Caki2 (cell line): ENCODE results near the gene B4GALNT4. TPM values are rescaled to one million over a fixed set of nuclear protein-coding genes. Genes with fewer than 3 reads are reported as not detected.

Experiments used
- DNase-seq: peaks from one replicate; pipeline ENCODE4 v3.0.0-alpha.2; 2015; ENCODE audit warnings: low read depth
- in situ Hi-C: cut with HindIII; loops from 2 replicates; pipeline ENCODE4 v1.10.0; 2016; ENCODE audit warnings: low sequenced_read_pairs, low pct_unique_long_range_greater_than_20kb, mixed read lengths
- total RNA-seq: library from RNA; depleted of rRNA; stranded (reverse); fragments of >200 nt; shearing (Covaris generic); gene quantifications from 2 replicates; pipeline ENCODE4 v1.2.3, GENCODE V29; 2014; ENCODE audit warnings: low replicate concordance; rRNA removed

The B4GALNT4 gene
- total RNA-seq, 1 experiment from 2014 or later = 61.5 TPM

DNA sequence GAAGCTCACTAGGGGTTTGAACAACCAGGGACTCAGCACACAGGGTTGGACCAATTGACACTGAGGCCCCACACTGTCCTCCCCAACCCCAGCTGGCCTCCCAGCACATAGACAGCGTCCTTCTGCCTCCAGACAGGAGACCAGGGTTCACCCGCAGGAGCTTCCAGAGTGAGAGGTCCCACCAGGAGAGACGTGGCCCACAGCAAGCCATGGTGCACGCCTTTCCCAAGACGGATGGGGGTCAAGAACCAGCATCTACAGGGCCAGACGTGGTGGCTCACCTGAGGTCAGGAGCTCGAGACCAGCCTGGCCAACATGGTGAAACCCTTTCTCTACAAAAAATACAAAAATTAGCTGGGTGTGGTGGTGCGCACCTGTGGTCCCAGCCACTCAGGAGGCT, 57.6 kb downstream of the B4GALNT4 start:
- no peak for DNase-seq
- in situ Hi-C loops = no loop called here

DNA sequence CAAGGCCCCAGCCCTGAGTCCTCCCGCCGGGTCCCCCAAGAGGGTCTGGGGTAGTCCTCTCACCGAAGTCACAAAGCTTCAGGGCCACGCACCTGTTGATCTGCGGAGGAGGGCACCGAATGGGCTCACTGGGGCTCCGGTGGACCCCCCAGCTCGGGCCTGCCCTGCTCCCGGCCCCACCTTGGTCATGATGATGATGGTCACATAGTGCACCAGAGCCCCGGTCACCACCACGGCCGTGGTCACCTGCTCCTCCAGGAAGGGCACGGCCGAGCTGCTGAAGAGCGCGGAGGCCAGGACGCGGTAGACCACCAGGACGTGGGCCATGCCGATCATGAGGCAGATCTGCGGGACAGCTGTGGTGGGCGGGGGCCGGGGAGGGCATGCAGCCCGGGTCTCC, 59.0 kb downstream of the B4GALNT4 start:
- in situ Hi-C loops = no loop called here
- no peak for DNase-seq

DNA sequence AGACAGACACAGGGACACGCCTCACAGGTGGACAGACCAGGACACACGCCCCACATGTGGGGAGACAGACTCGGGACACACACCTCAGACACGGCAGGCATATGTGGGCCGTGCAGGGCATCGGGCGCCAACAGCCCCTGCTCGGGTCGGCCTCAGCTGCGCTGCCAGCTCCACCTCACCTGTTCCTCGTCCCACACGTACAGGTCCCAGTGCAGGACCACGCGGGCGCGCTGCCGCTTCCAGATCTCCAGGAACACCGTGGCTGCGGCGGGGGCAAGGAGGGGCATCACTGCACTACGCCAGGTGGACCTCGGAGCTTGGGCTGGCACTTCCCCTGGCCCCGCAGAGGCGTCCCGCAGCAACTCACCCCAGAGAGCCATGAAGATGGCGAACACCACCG, 60.1 kb downstream of the B4GALNT4 start:
- no peak for DNase-seq
- in situ Hi-C loops = no loop called here

DNA sequence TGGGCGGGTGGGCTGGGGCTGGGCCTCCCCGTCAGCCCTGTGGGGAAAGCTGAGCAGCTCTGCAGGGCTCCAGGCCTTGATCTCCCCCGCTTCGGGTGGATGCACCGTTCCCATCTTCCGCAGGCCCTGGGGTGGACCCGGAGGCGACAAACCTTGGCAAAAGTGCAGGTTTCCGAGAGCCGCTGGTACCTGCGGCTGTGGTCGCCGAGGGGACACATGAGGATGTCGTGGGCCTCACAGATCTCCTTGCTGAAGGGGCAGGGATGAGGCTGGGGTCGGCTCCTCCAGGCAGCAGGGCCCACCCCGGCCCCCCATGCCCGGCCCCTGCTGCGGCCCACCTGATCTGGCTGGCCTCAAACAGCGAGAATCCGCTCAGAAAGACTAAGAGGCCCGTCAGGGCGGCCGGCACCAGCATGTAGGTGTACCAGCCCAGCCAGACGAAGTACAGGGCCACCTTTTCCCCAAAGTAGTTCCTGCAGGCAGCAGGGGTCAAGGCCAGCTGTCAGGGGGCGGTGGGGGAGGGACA, 60.7 kb downstream of the B4GALNT4 start:
- in situ Hi-C loops = no loop called here
- DNase-seq = no peak

Other genes with a start within 250 kb of the B4GALNT4 start
- gene SCGB1C1, start 176.4 kb upstream of the B4GALNT4 start, total RNA-seq = not detected in 2 replicates
- gene BET1L, start 162.1 kb upstream of the B4GALNT4 start, total RNA-seq = 23.3 and 26.2 TPM in 2 replicates
- 80.2 and 115 TPM in 2 replicates for gene RIC8A, start 161.8 kb upstream of the B4GALNT4 start, total RNA-seq
- 24.4 and 25.1 TPM in 2 replicates for gene SIRT3, start 133.2 kb upstream of the B4GALNT4 start, total RNA-seq
- 97.7 and 117 TPM in 2 replicates for gene PSMD13, start 132.5 kb upstream of the B4GALNT4 start, total RNA-seq
- gene NLRP6, start 91.1 kb upstream of the B4GALNT4 start, total RNA-seq = not detected in 2 replicates
- gene PGGHG, start 80.4 kb upstream of the B4GALNT4 start, total RNA-seq = 7.9 and 11.2 TPM in 2 replicates
- gene IFITM5, start 70.0 kb upstream of the B4GALNT4 start, total RNA-seq = not detected in 2 replicates
- not detected in 2 replicates for gene IFITM2, start 61.7 kb upstream of the B4GALNT4 start, total RNA-seq
- gene IFITM1, start 55.5 kb upstream of the B4GALNT4 start, total RNA-seq = 2.0 and 10.3 TPM in 2 replicates
- 6.2 and 23.7 TPM in 2 replicates for gene IFITM3, start 48.6 kb upstream of the B4GALNT4 start, total RNA-seq
- gene PKP3, start 24.7 kb downstream of the B4GALNT4 start, total RNA-seq = 70.7 and 103 TPM in 2 replicates
- gene SIGIRR, start 45.5 kb downstream of the B4GALNT4 start, total RNA-seq = 66.9 and 103 TPM in 2 replicates
- gene ANO9, start 72.5 kb downstream of the B4GALNT4 start, total RNA-seq = not detected in 2 replicates
- 36.9 and 50.2 TPM in 2 replicates for gene PTDSS2, start 80.8 kb downstream of the B4GALNT4 start, total RNA-seq
- 271 and 316 TPM in 2 replicates for gene RNH1, start 137.7 kb downstream of the B4GALNT4 start, total RNA-seq
- 43.8 and 120 TPM in 2 replicates for gene HRAS, start 166.1 kb downstream of the B4GALNT4 start, total RNA-seq
- gene LRRC56, start 168.0 kb downstream of the B4GALNT4 start, total RNA-seq = 2.0 and 3.4 TPM in 2 replicates
- 6.7 and 18.4 TPM in 2 replicates for gene LMNTD2, start 191.2 kb downstream of the B4GALNT4 start, total RNA-seq
- gene RASSF7, start 191.5 kb downstream of the B4GALNT4 start, total RNA-seq = 107 and 124 TPM in 2 replicates
- gene PHRF1, start 207.0 kb downstream of the B4GALNT4 start, total RNA-seq = 36.5 and 42.6 TPM in 2 replicates
- gene IRF7, start 246.5 kb downstream of the B4GALNT4 start, total RNA-seq = 12.5 and 23.2 TPM in 2 replicates